Neuronal stem cell (in vitro differentiated cells): ENCODE results near the gene PIGP.
"Not testable (repeated sequence)": the region's sequence is repeated elsewhere in the genome, so short reads cannot be mapped to it uniquely, and the experiment has no call there.

ENCODE experiments used
- DNase-seq: peaks from one replicate; pipeline ENCODE4 v3.0.0-alpha.2; 2013; ENCODE audit warnings: low spot score
- H2AFZ ChIP-seq: one replicate; pipeline ENCODE4 v1.6.1; 2013; ENCODE audit warnings: mild to moderate bottlenecking, low read length, inconsistent platforms
- H2AK5ac ChIP-seq: 2 replicates; pipeline ENCODE4 v1.6.1; 2013; ENCODE audit warnings: low read depth, mild to moderate bottlenecking, inconsistent platforms, low read length, moderate library complexity, mixed read lengths
- H2BK120ac ChIP-seq: 2 replicates; pipeline ENCODE4 v1.6.1; 2013; ENCODE audit warnings: low read depth, mild to moderate bottlenecking, inconsistent platforms, low read length, moderate library complexity, mixed read lengths
- H2BK12ac ChIP-seq: one replicate; pipeline ENCODE4 v1.6.1; 2013; ENCODE audit warnings: low read length, inconsistent platforms
- H2BK15ac ChIP-seq: 2 replicates; pipeline ENCODE4 v1.6.1; 2013; ENCODE audit warnings: mild to moderate bottlenecking, low read length, inconsistent platforms, mixed read lengths
- H2BK5ac ChIP-seq: one replicate; pipeline ENCODE4 v1.6.1; 2013; ENCODE audit warnings: inconsistent platforms, mild to moderate bottlenecking, low read length, moderate library complexity
- H3K14ac ChIP-seq: one replicate; pipeline ENCODE4 v1.6.1; 2013; ENCODE audit warnings: low read length, inconsistent platforms
- H3K18ac ChIP-seq: 2 replicates; pipeline ENCODE4 v1.6.1; 2013; ENCODE audit warnings: low read length, inconsistent platforms
- H3K23ac ChIP-seq: 2 replicates; pipeline ENCODE4 v1.6.1; 2013; ENCODE audit warnings: low read depth, mild to moderate bottlenecking, mixed read lengths, low read length, inconsistent platforms; ENCODE audit not compliant: poor library complexity
- H3K27ac ChIP-seq: replicated peaks from 3 replicates; pipeline ENCODE4 v1.5.1; 2013; ENCODE audit warnings: low read length, inconsistent platforms
- H3K27me3 ChIP-seq, 3 experiments: 2 replicates each; pipeline ENCODE4 v1.6.1; 2013; ENCODE audit warnings: low read length in 3 of 3, mild to moderate bottlenecking in 2 of 3, inconsistent platforms in 1 of 3, low read depth in 1 of 3, mixed read lengths in 1 of 3, moderate library complexity in 1 of 3; ENCODE audit not compliant: control insufficient read depth in 3 of 3, insufficient read depth in 3 of 3
- H3K36me3 ChIP-seq, 2 donors: replicated peaks in 1 of 2; 2 replicates each; pipeline ENCODE4 v1.6.1; 2013; ENCODE audit warnings: low read length in 2 of 2; ENCODE audit not compliant: control insufficient read depth in 2 of 2, insufficient read depth in 2 of 2
- H3K4ac ChIP-seq: 2 replicates; pipeline ENCODE4 v1.6.1; 2013; ENCODE audit warnings: inconsistent platforms, mild to moderate bottlenecking, low read length, moderate library complexity
- H3K4me1 ChIP-seq, 2 donors: 1 replicate in 1 of 2; 2 replicates in 1 of 2; pipeline ENCODE4 v1.6.1; 2013; ENCODE audit warnings: low read length in 2 of 2, low read depth in 1 of 2; ENCODE audit not compliant: control insufficient read depth in 2 of 2, insufficient read depth in 1 of 2
- H3K4me2 ChIP-seq: one replicate; pipeline ENCODE4 v1.6.1; 2013; ENCODE audit warnings: mild to moderate bottlenecking, low read length, inconsistent platforms; ENCODE audit not compliant: insufficient read depth, poor library complexity, severe bottlenecking
- H3K4me3 ChIP-seq, 2 donors: 2 replicates each; pipeline ENCODE4 v1.5.1; 2013; ENCODE audit warnings: low read length in 2 of 2, mild to moderate bottlenecking in 2 of 2, inconsistent platforms in 1 of 2, moderate library complexity in 1 of 2
- H3K79me1 ChIP-seq: one replicate; pipeline ENCODE4 v1.6.1; 2013; ENCODE audit warnings: low read depth, mild to moderate bottlenecking, inconsistent platforms, low read length, moderate library complexity
- H3K9ac ChIP-seq: one replicate; pipeline ENCODE4 v1.6.1; 2013; ENCODE audit warnings: mild to moderate bottlenecking, low read depth, low read length, inconsistent platforms; ENCODE audit not compliant: poor library complexity
- H3K9me3 ChIP-seq, 2 donors: replicated peaks in 1 of 2; 2 replicates each; pipeline versions ENCODE3 to v1.6.1; 2013; ENCODE audit warnings: low read length in 2 of 2, mild to moderate bottlenecking in 2 of 2, inconsistent platforms in 1 of 2, low read depth in 1 of 2, mixed read lengths in 1 of 2, moderate library complexity in 1 of 2; ENCODE audit not compliant: control insufficient read depth in 2 of 2, insufficient read depth in 1 of 2
- H4K8ac ChIP-seq: one replicate; pipeline ENCODE4 v1.6.1; 2013; ENCODE audit warnings: low read depth, mild to moderate bottlenecking, inconsistent platforms, low read length, moderate library complexity
- H4K91ac ChIP-seq: one replicate; pipeline ENCODE4 v1.6.1; 2013; ENCODE audit warnings: low read length, low read depth, mild to moderate bottlenecking, inconsistent platforms; ENCODE audit not compliant: poor library complexity
- WGBS, 2 donors: extraction: QIAGEN DNeasy Blood & Tissue Kit; methylation state at CpG; one replicate each; pipeline ENCODE4 v1.1.7; 2013; ENCODE audit warnings: missing lambda C conversion rate in 2 of 2, mixed read lengths in 1 of 2; ENCODE audit not compliant: insufficient read length in 2 of 2, insufficient replicate concordance in 1 of 2; ENCODE audit errors: extremely low coverage in 2 of 2; 5-methylcytosine and 5-hydroxymethylcytosine counted together

PIGP gene

DNA sequence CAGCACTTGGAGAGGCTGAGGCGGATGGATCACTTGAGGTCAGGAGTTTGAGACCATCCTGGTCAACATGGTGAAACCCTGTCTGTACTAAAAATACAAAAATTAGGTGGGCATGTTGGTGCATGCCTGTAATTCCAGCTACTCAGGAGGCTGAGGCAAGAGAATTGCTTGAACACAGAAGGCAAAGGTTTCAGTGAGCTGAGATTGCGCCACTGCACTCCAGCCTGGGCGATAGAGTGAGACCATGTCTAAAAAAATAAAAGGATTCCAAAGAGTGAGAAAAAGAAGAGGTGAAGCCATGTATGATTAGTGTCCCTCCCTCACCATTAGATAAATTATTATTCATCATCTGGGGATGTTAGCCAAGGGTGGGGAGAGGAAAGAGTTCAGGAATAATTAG is 29.9 kb upstream of the PIGP start:
- not testable (repeated sequence) for H2AK5ac ChIP-seq, H4K8ac ChIP-seq, H2AFZ ChIP-seq, H3K18ac ChIP-seq, H2BK5ac ChIP-seq, DNase-seq, H4K91ac ChIP-seq, H3K4me3 ChIP-seq, H2BK15ac ChIP-seq, H3K9ac ChIP-seq, H3K79me1 ChIP-seq, H2BK120ac ChIP-seq, H3K4ac ChIP-seq, H3K4me1 ChIP-seq, H3K14ac ChIP-seq, H2BK12ac ChIP-seq, H3K27ac ChIP-seq, H3K27me3 ChIP-seq, H3K23ac ChIP-seq, H3K4me2 ChIP-seq
- peaks cover 11 to 82% of the 10 kb centered on the region in 2 donors for H3K36me3 ChIP-seq
- peaks cover 0 to 25% of the 10 kb centered on the region in 2 donors for H3K9me3 ChIP-seq
- no CpG with 5 or more reads among the region's 3 CpGs for WGBS, 2 donors

- peaks cover 0 to 13% of the 10 kb centered on the region in 2 donors for H3K9me3 ChIP-seq
- H2AK5ac ChIP-seq = no peak overlapping the region
- H3K27me3 ChIP-seq = no peaks in the 10 kb centered on the region
- no peak overlapping the region for H3K4me3 ChIP-seq
- no peak overlapping the region for H3K23ac ChIP-seq
- H3K18ac ChIP-seq = no peak overlapping the region
- DNase-seq = no peak
- H3K14ac ChIP-seq = no peak overlapping the region
- no peak overlapping the region for H3K4me2 ChIP-seq
- H3K27ac ChIP-seq = no peak overlapping the region
- H3K4me1 ChIP-seq = no peaks in the 10 kb centered on the region
- no peak overlapping the region for H2BK12ac ChIP-seq
- H4K91ac ChIP-seq = no peak overlapping the region
- WGBS, 2 donors = no CpG with 5 or more reads among the region's 1 CpG
- no peak overlapping the region for H2BK5ac ChIP-seq
- no peak overlapping the region for H2BK120ac ChIP-seq
- H3K9ac ChIP-seq = no peak overlapping the region
- H3K36me3 ChIP-seq = peaks cover 11 to 82% of the 10 kb centered on the region in 2 donors
- H3K79me1 ChIP-seq = no peaks in the 10 kb centered on the region
- no peak overlapping the region for H4K8ac ChIP-seq
- no peak overlapping the region for H2BK15ac ChIP-seq
- no peak overlapping the region for H2AFZ ChIP-seq
- H3K4ac ChIP-seq = no peak overlapping the region
These were observed 28.5 kb upstream of the PIGP start for GRCh38 chr21:37101384-37101783.

- Histone ChIP-seq H3K18ac (no peak overlapping the region), H2BK12ac (no peak overlapping the region), H3K36me3 (peaks cover 13 to 82% of the 10 kb centered on the region in 2 donors), H4K91ac (no peak overlapping the region), H3K4ac (no peak overlapping the region), H4K8ac (no peak overlapping the region), H3K27ac (no peak overlapping the region), H2AK5ac (no peak overlapping the region), H3K14ac (no peak overlapping the region), H3K23ac (no peak overlapping the region), H2BK5ac (no peak overlapping the region), H3K4me2 (no peak overlapping the region), H3K9me3 (peaks cover 0 to 8% of the 10 kb centered on the region in 2 donors), H3K9ac (no peak overlapping the region), H2BK15ac (no peak overlapping the region), H2BK120ac (no peak overlapping the region), H3K4me3 (no peak overlapping the region), H2AFZ (no peak overlapping the region), H3K79me1 (no peaks in the 10 kb centered on the region), H3K27me3 (no peaks in the 10 kb centered on the region), H3K4me1 (peaks cover 0 to 3% of the 10 kb centered on the region in 2 donors)
- DNase-seq = no peak
- WGBS, 2 donors = no CpG with 5 or more reads among the region's 6 CpGs
These were observed 27.4 kb upstream of the PIGP start for GRCh38 chr21:37100316-37100715.

- Histone ChIP-seq H3K9me3 (peaks cover 0 to 3% of the 10 kb centered on the region in 2 donors), H3K4me1 (peaks cover 0 to 3% of the 10 kb centered on the region in 2 donors), H3K36me3 (peaks cover 13 to 87% of the 10 kb centered on the region in 2 donors), H4K8ac (no peak overlapping the region), H2BK120ac (no peak overlapping the region), H3K79me1 (no peaks in the 10 kb centered on the region), H2AK5ac (no peak overlapping the region), H3K4me3 (no peak overlapping the region), H4K91ac (no peak overlapping the region), H3K18ac (no peak overlapping the region), H2BK12ac (no peak overlapping the region), H2BK5ac (no peak overlapping the region), H2AFZ (no peak overlapping the region), H2BK15ac (no peak overlapping the region), H3K27ac (no peak overlapping the region), H3K27me3 (no peaks in the 10 kb centered on the region), H3K9ac (no peak overlapping the region), H3K14ac (no peak overlapping the region), H3K4me2 (no peak overlapping the region), H3K4ac (no peak overlapping the region), H3K23ac (no peak overlapping the region)
- WGBS, 2 donors = no CpG with 5 or more reads among the region's 2 CpGs
- no peak for DNase-seq
These were observed 25.9 kb upstream of the PIGP start for GRCh38 chr21:37098751-37099150.
